ENCODE measurements around the gene ST3GAL3. TPM values are rescaled to one million over a fixed set of nuclear protein-coding genes. Genes with fewer than 3 reads are reported as not detected.

Gene ST3GAL3
- total and polyA plus RNA-seq, 2 of the 13 experiments (the other 11 are each of a cell fraction or from before 2014, with no cell fraction given): 5.1 to 8.1 TPM

DNA sequence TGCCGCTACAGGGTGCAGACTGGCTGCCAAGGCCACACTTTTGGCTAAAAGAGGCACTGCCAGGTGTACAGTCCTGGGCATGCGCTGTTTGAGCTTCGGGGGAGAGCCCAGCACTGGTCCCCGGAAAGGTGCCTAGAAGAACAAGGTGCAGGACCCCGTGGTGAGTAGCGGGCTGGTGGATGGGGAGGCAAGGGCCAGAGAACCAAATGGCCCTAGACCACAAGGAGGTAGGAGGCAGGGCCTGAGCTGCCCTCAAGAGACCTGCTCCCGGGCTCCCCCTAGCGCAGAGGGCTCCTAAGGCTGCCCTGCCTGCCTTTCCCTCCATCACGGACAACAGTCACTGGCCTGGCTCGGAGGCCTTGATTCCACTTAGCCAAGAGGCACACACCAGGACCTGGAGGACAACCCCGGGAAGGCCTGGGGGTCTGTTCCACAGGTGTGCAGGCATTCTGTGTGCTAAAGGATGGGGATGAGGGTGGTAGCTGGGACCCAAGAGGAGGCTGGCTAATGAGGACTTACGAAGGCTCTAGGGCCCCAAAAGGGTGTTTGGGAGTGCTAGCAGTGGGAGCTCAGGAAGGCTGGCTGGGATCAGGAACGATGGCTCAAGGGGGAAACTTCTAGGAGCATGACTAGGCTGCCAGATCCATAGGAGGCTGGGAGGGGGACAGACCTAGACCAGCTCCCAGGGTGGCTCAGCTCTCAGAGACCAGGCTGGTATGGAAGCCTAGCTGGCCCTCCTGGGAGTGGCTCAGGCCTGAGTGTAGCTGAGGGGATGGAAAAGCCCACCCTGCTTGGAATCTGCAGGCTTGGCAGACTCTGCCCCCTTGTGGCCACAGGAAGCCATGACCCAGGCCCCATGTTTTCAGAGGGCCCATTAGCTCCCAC, 227.0 kb downstream of the ST3GAL3 start (continued):
- TF ChIP-seq, protein P1, sequence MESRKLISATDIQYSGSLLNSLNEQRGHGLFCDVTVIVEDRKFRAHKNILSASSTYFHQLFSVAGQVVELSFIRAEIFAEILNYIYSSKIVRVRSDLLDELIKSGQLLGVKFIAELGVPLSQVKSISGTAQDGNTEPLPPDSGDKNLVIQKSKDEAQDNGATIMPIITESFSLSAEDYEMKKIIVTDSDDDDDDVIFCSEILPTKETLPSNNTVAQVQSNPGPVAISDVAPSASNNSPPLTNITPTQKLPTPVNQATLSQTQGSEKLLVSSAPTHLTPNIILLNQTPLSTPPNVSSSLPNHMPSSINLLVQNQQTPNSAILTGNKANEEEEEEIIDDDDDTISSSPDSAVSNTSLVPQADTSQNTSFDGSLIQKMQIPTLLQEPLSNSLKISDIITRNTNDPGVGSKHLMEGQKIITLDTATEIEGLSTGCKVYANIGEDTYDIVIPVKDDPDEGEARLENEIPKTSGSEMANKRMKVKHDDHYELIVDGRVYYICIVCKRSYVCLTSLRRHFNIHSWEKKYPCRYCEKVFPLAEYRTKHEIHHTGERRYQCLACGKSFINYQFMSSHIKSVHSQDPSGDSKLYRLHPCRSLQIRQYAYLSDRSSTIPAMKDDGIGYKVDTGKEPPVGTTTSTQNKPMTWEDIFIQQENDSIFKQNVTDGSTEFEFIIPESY (CRISPR knock-in tag; IDR thresholded peaks at IDR 0.05): no peak
- TF ChIP-seq ZNF143 (CRISPR knock-in tag; IDR thresholded peaks at IDR 0.05): no peak
- TF ChIP-seq SMC3 (IDR thresholded peaks at IDR 0.05; ENCODE audit: low read length): peak; percentile 72
- TF ChIP-seq BRD4 (CRISPR knock-in tag; IDR thresholded peaks at IDR 0.05): no peak
- TF ChIP-seq, protein P2, sequence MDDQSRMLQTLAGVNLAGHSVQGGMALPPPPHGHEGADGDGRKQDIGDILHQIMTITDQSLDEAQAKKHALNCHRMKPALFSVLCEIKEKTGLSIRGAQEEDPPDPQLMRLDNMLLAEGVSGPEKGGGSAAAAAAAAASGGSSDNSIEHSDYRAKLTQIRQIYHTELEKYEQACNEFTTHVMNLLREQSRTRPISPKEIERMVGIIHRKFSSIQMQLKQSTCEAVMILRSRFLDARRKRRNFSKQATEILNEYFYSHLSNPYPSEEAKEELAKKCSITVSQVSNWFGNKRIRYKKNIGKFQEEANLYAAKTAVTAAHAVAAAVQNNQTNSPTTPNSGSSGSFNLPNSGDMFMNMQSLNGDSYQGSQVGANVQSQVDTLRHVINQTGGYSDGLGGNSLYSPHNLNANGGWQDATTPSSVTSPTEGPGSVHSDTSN (CRISPR knock-in tag; IDR thresholded peaks at IDR 0.05; ENCODE audit: borderline replicate concordance): no peak
- TF ChIP-seq FOXK1 (CRISPR knock-in tag; IDR thresholded peaks at IDR 0.05; ENCODE audit: borderline replicate concordance, low read depth): 0 out of 2 replicates have a peak, but pooled peaks have one; percentile 20
- TF ChIP-seq ZNF607 (CRISPR knock-in tag; IDR thresholded peaks at IDR 0.05; ENCODE audit: borderline replicate concordance): 0 out of 2 replicates have a peak, but pooled peaks have one; percentile 16
- no peak for TF ChIP-seq FOXA1 (IDR thresholded peaks at IDR 0.05)
- TF ChIP-seq FOXA1 (CRISPR knock-in tag; IDR thresholded peaks at IDR 0.05): 0 out of 2 replicates have a peak, but pooled peaks have one; percentile 34
- TF ChIP-seq KLF9 (CRISPR knock-in tag; IDR thresholded peaks at IDR 0.05; ENCODE audit: low read depth): no peak
- TF ChIP-seq SMAD1 (CRISPR knock-in tag; IDR thresholded peaks at IDR 0.05; ENCODE audit: borderline replicate concordance, low read depth): no peak
- no peak for TF ChIP-seq ZNF430 (CRISPR knock-in tag; IDR thresholded peaks at IDR 0.05)
- TF ChIP-seq WIZ (CRISPR knock-in tag; IDR thresholded peaks at IDR 0.05): no peak
- TF ChIP-seq HOXD1 (CRISPR knock-in tag; IDR thresholded peaks at IDR 0.05): 0 out of 2 replicates have a peak, but pooled peaks have one; percentile 14
- TF ChIP-seq, protein P3, sequence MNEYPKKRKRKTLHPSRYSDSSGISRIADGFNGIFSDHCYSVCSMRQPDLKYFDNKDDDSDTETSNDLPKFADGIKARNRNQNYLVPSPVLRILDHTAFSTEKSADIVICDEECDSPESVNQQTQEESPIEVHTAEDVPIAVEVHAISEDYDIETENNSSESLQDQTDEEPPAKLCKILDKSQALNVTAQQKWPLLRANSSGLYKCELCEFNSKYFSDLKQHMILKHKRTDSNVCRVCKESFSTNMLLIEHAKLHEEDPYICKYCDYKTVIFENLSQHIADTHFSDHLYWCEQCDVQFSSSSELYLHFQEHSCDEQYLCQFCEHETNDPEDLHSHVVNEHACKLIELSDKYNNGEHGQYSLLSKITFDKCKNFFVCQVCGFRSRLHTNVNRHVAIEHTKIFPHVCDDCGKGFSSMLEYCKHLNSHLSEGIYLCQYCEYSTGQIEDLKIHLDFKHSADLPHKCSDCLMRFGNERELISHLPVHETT (CRISPR knock-in tag; conservative IDR thresholded peaks at IDR 0.05): no peak
- no peak for TF ChIP-seq ZNF7 (CRISPR knock-in tag; IDR thresholded peaks at IDR 0.05)
- TF ChIP-seq, protein P4, sequence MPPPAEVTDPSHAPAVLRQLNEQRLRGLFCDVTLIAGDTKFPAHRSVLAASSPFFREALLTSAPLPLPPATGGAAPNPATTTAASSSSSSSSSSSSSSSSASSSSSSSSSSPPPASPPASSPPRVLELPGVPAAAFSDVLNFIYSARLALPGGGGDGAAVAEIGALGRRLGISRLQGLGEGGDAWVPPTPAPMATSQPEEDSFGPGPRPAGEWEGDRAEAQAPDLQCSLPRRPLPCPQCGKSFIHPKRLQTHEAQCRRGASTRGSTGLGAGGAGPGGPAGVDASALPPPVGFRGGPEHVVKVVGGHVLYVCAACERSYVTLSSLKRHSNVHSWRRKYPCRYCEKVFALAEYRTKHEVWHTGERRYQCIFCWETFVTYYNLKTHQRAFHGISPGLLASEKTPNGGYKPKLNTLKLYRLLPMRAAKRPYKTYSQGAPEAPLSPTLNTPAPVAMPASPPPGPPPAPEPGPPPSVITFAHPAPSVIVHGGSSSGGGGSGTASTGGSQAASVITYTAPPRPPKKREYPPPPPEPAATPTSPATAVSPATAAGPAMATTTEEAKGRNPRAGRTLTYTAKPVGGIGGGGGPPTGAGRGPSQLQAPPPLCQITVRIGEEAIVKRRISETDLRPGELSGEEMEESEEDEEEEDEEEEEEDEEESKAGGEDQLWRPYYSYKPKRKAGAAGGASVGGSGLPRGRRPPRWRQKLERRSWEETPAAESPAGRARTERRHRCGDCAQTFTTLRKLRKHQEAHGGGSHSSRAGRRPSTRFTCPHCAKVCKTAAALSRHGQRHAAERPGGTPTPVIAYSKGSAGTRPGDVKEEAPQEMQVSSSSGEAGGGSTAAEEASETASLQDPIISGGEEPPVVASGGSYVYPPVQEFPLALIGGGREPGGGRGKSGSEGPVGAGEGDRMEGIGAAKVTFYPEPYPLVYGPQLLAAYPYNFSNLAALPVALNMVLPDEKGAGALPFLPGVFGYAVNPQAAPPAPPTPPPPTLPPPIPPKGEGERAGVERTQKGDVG (CRISPR knock-in tag; IDR thresholded peaks at IDR 0.05; ENCODE audit: borderline replicate concordance): no peak
- no peak for TF ChIP-seq ZSCAN25 (CRISPR knock-in tag; IDR thresholded peaks at IDR 0.05)

Measured in HepG2 (cell line).